ENCODE results near the gene PALLD. TPM values are rescaled to one million over a fixed set of nuclear protein-coding genes. Genes with fewer than 3 reads are reported as not detected.

PALLD gene
- total RNA-seq, 8 experiments from 2014 or later, result 15.5 to 50.3 (median 24.3) TPM

DNA sequence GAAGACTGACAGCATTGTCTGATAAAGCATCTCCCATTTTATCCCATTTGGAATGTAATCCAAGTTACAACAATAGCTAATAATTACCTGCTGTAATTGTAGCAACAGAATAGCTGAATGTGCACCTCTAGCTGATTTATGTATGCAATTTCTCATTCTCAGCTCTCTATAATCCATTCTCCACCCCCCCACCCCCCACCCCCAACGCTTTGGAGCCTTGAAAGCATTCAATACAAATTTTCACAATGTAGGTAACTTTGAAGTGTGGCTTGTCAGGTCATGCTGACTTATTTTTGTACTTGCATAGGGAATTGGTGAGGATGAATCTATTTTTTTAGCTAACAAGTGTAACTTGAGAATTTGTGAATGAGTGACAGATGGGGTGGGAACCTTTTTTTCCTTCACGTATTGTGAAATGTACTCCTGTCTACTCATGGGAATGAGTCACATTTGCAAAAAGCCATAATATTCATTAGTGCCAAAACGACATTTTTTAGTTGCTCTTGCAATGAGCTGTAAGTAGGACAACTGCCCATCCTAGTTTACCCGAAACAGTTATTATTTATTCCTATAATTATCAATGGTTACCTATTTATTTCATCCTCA, 159.3 kb downstream of the PALLD start:
- in situ Hi-C loops (cut with MboI; ENCODE audit: low pct_unique_long_range_greater_than_20kb in 2 of 9, low sequenced_read_pairs in 9 of 9, unreplicated experiment in 9 of 9), result no loop called here
- H3K4me1 ChIP-seq (replicated peaks in 1 of 2), result peaks cover 21 to 31% of the 10 kb centered on the region in 2 donors
- WGBS, 10 experiments, result 6 to 100% (median 88%) methylated on average over 1 to 3 of the region's 4 CpGs; no CpG with 5 or more reads in 2 of the 10 experiments
- no peak overlapping the region for H3K27ac ChIP-seq
- no peak overlapping the region for H3K4me3 ChIP-seq
- peak in 2 of 8 experiments; percentile 80 to 89 for ATAC-seq (replicated peaks in 6 of 8)

DNA sequence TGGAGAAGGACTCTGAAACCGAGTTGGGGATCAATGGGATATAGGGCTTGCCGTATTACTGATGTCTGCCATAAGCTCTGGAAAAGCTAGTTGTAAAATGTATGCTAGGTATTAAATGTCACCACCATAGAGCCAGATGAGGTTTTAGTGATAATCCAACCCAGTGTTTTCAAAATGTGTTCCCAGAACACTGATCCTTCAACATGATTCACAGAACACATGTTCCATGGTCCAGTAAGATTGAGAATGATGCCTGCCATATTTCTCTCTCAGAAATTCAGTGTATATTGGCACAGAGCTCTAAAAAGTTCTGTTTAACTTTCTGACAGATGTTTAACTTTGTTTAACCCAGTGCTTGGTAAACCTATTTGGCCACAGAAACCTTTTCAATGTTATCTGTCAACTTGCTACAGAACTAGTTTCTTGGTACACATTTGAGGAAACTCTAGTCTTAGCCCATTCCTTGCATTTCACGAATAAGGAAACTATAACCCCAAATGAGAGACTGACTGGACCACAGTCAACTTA, 160.2 kb downstream of the PALLD start:
- in situ Hi-C loops (cut with MboI; ENCODE audit: low pct_unique_long_range_greater_than_20kb in 2 of 9, low sequenced_read_pairs in 9 of 9, unreplicated experiment in 9 of 9), result no loop called here
- H3K27ac ChIP-seq, result no peak overlapping the region
- H3K4me3 ChIP-seq, result no peak overlapping the region
- no peak for ATAC-seq (replicated peaks in 6 of 8)
- peaks cover 13 to 23% of the 10 kb centered on the region in 2 donors for H3K4me1 ChIP-seq (replicated peaks in 1 of 2)
- 74 to 100% (median 100%) methylated on average over 1 to 3 of the region's 3 CpGs; no CpG with 5 or more reads in 3 of the 10 experiments for WGBS, 10 experiments

DNA sequence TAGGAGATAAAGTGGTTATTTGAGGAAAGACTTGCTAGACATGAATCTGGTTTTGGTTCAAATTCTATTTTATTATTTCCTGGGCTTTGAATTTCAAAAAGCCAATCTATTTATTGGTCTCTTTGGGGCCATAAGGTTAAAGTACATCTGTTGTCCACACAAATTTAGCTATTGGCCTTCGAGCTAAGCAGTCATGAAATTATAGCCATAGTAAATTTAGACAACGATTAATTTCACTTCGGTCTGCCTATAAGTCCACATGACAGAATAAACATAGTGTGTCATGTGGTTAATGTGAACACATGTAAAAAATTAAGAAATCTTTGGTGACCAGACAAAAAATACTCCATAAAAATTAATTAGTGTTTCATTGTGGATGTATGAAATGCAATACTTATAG, 161.9 kb downstream of the PALLD start:
- H3K4me3 ChIP-seq, result no peak overlapping the region
- in situ Hi-C loops (cut with MboI; ENCODE audit: low pct_unique_long_range_greater_than_20kb in 2 of 9, low sequenced_read_pairs in 9 of 9, unreplicated experiment in 9 of 9), result no loop called here
- H3K4me1 ChIP-seq (replicated peaks in 1 of 2), result peaks cover 1 to 15% of the 10 kb centered on the region in 2 donors
- H3K27ac ChIP-seq, result no peak overlapping the region
- no peak for ATAC-seq (replicated peaks in 6 of 8)
- WGBS, 10 experiments, result 47 to 98% (median 75%) methylated on average over 1 to 3 of the region's 3 CpGs; no CpG with 5 or more reads in 1 of the 10 experiments

GRCh38 chr4:168659741-168660465, 163.1 kb downstream of the PALLD start:
- no peak overlapping the region for H3K27ac ChIP-seq

GRCh38 chr4:168662297-168662984, 165.6 kb downstream of the PALLD start:
- WGBS, 10 experiments, result 80 to 100% (median 86%) methylated on average over 1 of the region's 1 CpG; no CpG with 5 or more reads in 2 of the 10 experiments
- no peak overlapping the region for H3K27ac ChIP-seq
- in situ Hi-C loops (cut with MboI; ENCODE audit: low pct_unique_long_range_greater_than_20kb in 2 of 9, low sequenced_read_pairs in 9 of 9, unreplicated experiment in 9 of 9), result no loop called here
- ATAC-seq (replicated peaks in 6 of 8), result no peak
- H3K4me3 ChIP-seq, result no peak overlapping the region
- peaks cover 3 to 15% of the 10 kb centered on the region in 2 donors for H3K4me1 ChIP-seq (replicated peaks in 1 of 2)

More at GRCh38 chr4:168659741-168660465, 163.1 kb downstream of the PALLD start:
- ATAC-seq (replicated peaks in 6 of 8), result peak in 3 of 8 experiments; percentile 19 to 53 (median 19)
- Histone ChIP-seq H3K4me1 (replicated peaks in 1 of 2) (peaks cover 0 to 15% of the 10 kb centered on the region in 2 donors), H3K4me3 (no peak overlapping the region)
- in situ Hi-C loops (cut with MboI; ENCODE audit: low pct_unique_long_range_greater_than_20kb in 2 of 9, low sequenced_read_pairs in 9 of 9, unreplicated experiment in 9 of 9), result no loop called here
- 40 to 100% (median 85%) methylated on average over 1 to 3 of the region's 3 CpGs for WGBS, 10 experiments

DNA sequence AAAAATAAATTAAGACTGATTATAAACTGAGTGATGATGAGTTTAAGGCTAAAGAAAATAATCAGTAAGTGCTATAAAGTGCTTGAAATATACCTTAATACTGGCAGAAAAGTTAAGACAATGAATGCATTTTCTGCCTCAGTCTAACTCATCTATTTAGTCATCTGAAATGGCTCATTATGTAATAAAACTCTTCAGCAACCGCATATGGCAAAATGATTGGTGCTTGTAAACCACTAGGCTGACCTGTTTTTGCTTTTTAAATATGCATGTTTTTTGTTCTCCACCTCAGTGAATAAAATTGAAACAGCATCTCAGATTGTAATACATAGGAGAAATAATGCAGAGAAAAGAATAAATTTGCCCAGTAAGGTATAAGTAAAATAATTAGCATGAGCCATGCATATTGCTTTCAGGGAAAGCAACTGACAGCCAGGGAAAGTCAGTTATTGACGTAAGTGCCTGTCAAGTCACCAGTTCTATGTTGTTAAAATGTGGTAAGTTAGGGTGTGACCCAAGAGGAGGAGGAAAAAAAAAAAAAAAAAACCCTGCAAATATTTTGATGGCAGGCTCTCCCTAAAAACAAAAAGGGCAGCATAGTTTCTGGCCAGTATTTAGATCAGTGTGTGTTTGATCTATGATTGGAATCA, 167.5 kb downstream of the PALLD start:
- WGBS, 10 experiments, result 0 to 100% (median 79%) methylated on average over 1 to 2 of the region's 2 CpGs
- in situ Hi-C loops (cut with MboI; ENCODE audit: low pct_unique_long_range_greater_than_20kb in 2 of 9, low sequenced_read_pairs in 9 of 9, unreplicated experiment in 9 of 9), result no loop called here
- Histone ChIP-seq H3K27ac (no peak overlapping the region), H3K4me3 (no peak overlapping the region), H3K4me1 (replicated peaks in 1 of 2) (peaks cover 4 to 11% of the 10 kb centered on the region in 2 donors)
- peak in 3 of 8 experiments; percentile 68 to 91 (median 82) for ATAC-seq (replicated peaks in 6 of 8)

GRCh38 chr4:168666531-168666930, 169.7 kb downstream of the PALLD start:
- 4 to 80% (median 53%) methylated on average over 1 to 2 of the region's 2 CpGs; no CpG with 5 or more reads in 1 of the 10 experiments for WGBS, 10 experiments
- Histone ChIP-seq H3K27ac (no peak overlapping the region), H3K4me3 (no peak overlapping the region), H3K4me1 (replicated peaks in 1 of 2) (peaks cover 3 to 4% of the 10 kb centered on the region in 2 donors)
- ATAC-seq (replicated peaks in 6 of 8), result peak in 1 of 8 experiments; percentile 22
- in situ Hi-C loops (cut with MboI; ENCODE audit: low pct_unique_long_range_greater_than_20kb in 2 of 9, low sequenced_read_pairs in 9 of 9, unreplicated experiment in 9 of 9), result no loop called here

- ATAC-seq (replicated peaks in 6 of 8), result no peak
- H3K27ac ChIP-seq, result no peak overlapping the region
- no peak overlapping the region for H3K4me3 ChIP-seq
- peaks cover 0 to 4% of the 10 kb centered on the region in 2 donors for H3K4me1 ChIP-seq (replicated peaks in 1 of 2)
- 50 to 80% (median 65%) methylated on average over 1 to 3 of the region's 3 CpGs; no CpG with 5 or more reads in 2 of the 10 experiments for WGBS, 10 experiments
- in situ Hi-C loops (cut with MboI; ENCODE audit: low pct_unique_long_range_greater_than_20kb in 2 of 9, low sequenced_read_pairs in 9 of 9, unreplicated experiment in 9 of 9), result no loop called here
Observed at GRCh38 chr4:168667376-168667775, 170.5 kb downstream of the PALLD start.

GRCh38 chr4:168667921-168668320, 171.1 kb downstream of the PALLD start:
- ATAC-seq (replicated peaks in 6 of 8), result peak in 1 of 8 experiments; percentile 14
- no peak overlapping the region for H3K27ac ChIP-seq
- in situ Hi-C loops (cut with MboI; ENCODE audit: low pct_unique_long_range_greater_than_20kb in 2 of 9, low sequenced_read_pairs in 9 of 9, unreplicated experiment in 9 of 9), result no loop called here
- H3K4me3 ChIP-seq, result no peak overlapping the region
- WGBS, 10 experiments, result 100% methylated on average over 2 of the region's 2 CpGs; no CpG with 5 or more reads in 8 of the 10 experiments
- peaks cover 0 to 4% of the 10 kb centered on the region in 2 donors for H3K4me1 ChIP-seq (replicated peaks in 1 of 2)

DNA sequence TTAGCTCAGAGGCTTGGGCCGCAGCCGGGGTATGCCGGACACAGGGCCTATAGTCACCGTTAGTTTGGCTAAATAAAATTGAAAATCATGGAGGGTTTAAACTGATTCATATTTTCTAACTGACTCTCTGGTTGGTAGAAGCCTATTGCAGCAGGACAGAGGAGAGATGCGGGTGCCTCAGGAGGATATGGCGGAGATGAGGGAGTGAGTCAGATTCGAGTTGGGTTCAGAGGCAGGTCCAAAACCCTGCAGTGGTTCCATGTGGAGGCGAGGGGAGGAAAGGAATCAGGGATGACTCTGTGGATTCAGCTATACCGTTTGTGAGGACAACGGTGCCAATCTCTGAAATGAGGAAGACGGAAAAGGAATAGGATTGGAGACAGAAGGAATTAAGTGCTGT, 176.6 kb downstream of the PALLD start:
- in situ Hi-C loops (cut with MboI; ENCODE audit: low pct_unique_long_range_greater_than_20kb in 2 of 9, low sequenced_read_pairs in 9 of 9, unreplicated experiment in 9 of 9), result no loop called here
- H3K27ac ChIP-seq, result no peak overlapping the region
- H3K4me3 ChIP-seq, result no peak overlapping the region
- H3K4me1 ChIP-seq (replicated peaks in 1 of 2), result no peaks in the 10 kb centered on the region
- 90 to 100% (median 94%) methylated on average over 1 to 10 of the region's 11 CpGs; no CpG with 5 or more reads in 3 of the 10 experiments for WGBS, 10 experiments
- ATAC-seq (replicated peaks in 6 of 8), result no peak

DNA sequence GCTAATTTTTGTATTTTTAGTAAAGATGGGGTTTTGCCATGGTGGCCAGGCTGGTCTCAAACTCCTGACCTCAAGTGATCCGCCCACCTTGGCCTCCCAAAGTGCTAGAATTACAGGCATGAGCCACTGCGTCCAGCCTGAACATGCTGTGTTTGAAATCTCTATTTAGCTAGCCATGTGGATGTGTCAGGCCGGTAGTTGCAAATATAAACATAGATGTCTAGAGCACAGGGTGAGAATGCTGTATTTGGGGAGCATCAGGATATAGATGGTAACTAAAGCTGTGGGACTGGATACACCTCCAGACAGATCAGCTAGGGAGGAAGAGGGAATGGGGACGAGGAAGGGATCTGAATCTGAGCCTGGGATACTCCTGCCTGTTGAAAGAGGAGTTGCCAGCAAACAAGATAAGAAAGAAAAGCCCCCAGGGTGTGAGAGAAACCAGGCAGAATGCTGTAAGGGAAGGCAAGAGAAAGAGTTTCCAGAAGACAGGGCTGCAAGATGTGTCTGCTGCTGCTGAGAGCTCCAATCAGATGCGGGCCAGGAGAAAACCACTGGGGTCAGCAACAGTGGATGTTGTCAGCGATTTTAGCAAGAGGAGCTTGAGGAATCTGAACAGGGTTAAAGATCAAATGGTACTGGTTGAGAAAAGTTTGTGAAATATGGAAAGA, 177.4 kb downstream of the PALLD start:
- 67 to 100% (median 82%) methylated on average over 1 to 4 of the region's 6 CpGs; no CpG with 5 or more reads in 2 of the 10 experiments for WGBS, 10 experiments
- in situ Hi-C loops (cut with MboI; ENCODE audit: low pct_unique_long_range_greater_than_20kb in 2 of 9, low sequenced_read_pairs in 9 of 9, unreplicated experiment in 9 of 9), result no loop called here
- no peak overlapping the region for H3K4me3 ChIP-seq
- H3K4me1 ChIP-seq (replicated peaks in 1 of 2), result no peaks in the 10 kb centered on the region
- ATAC-seq (replicated peaks in 6 of 8), result no peak
- H3K27ac ChIP-seq, result no peak overlapping the region

DNA sequence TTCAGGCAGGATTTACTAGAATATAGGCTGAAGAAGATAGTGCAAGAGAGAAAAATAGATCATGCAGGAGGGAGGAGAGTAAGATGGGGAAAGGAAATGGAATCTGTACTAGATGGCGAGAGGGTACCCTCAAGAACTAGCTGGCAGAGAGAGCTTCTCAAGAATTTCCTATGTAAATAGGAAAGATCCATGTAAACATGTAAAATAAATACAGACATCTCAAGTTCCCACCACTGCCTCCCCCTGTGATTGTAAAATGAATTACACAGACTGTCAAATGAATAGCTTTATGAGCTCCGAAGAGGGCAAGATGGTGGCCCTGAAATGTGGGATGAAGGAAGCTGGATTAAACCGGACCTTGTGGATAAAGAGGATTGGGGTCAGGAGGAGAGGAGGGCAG, 178.0 kb downstream of the PALLD start:
- peak in 2 of 8 experiments; percentile 37 to 73 for ATAC-seq (replicated peaks in 6 of 8)
- Histone ChIP-seq H3K4me3 (no peak overlapping the region), H3K27ac (no peak overlapping the region), H3K4me1 (replicated peaks in 1 of 2) (no peaks in the 10 kb centered on the region)
- in situ Hi-C loops (cut with MboI; ENCODE audit: low pct_unique_long_range_greater_than_20kb in 2 of 9, low sequenced_read_pairs in 9 of 9, unreplicated experiment in 9 of 9), result no loop called here
- 43 to 100% (median 88%) methylated on average over 1 to 3 of the region's 3 CpGs; no CpG with 5 or more reads in 2 of the 10 experiments for WGBS, 10 experiments
